DMS 273 (cell line): ENCODE results near the gene TNFRSF18.

Source experiments
- DNase-seq: peaks from one replicate; lab custom pipeline; 2025; ENCODE audit not compliant: unreplicated experiment; lab: John Stamatoyannopoulos, UW

TNFRSF18 gene

GRCh38 chr1:1179983-1180861 lies 26.2 kb downstream of the TNFRSF18 start:
- peak; percentile 65 for DNase-seq

GRCh38 chr1:1179346-1179982 lies 26.9 kb downstream of the TNFRSF18 start:
- DNase-seq, result no peak

GRCh38 chr1:1178794-1179331 lies 27.5 kb downstream of the TNFRSF18 start:
- DNase-seq, result no peak

- DNase-seq, result no peak
Measured at GRCh38 chr1:1177452-1178206, 28.8 kb downstream of the TNFRSF18 start.

- DNase-seq, result no peak
Measured at GRCh38 chr1:1176931-1177330, 29.5 kb downstream of the TNFRSF18 start.

GRCh38 chr1:1176063-1176761 lies 30.2 kb downstream of the TNFRSF18 start:
- DNase-seq, result peak; percentile 47

GRCh38 chr1:1175221-1176062 lies 30.9 kb downstream of the TNFRSF18 start:
- DNase-seq, result no peak

GRCh38 chr1:1173793-1174415 lies 32.5 kb downstream of the TNFRSF18 start, which contains the start of gene TTLL10:
Gene TTLL10 (plus strand): TSS chr1:1173880. CDS start chr1:1179216, 5,336 bp downstream.
- DNase-seq, result no peak

GRCh38 chr1:1173061-1173792 lies 33.2 kb downstream of the TNFRSF18 start:
- no peak for DNase-seq

GRCh38 chr1:1171546-1172340 lies 34.6 kb downstream of the TNFRSF18 start:
- DNase-seq, result no peak

GRCh38 chr1:1171161-1171545 lies 35.2 kb downstream of the TNFRSF18 start:
- no peak for DNase-seq

GRCh38 chr1:1170215-1171091 lies 35.9 kb downstream of the TNFRSF18 start:
- no peak for DNase-seq

GRCh38 chr1:1169429-1170214 lies 36.8 kb downstream of the TNFRSF18 start:
- no peak for DNase-seq

GRCh38 chr1:1168451-1169411 lies 37.7 kb downstream of the TNFRSF18 start:
- peak; percentile 60 for DNase-seq
